ENCODE results near the gene VWA2.
"Not testable (repeated sequence)": the region's sequence is repeated elsewhere in the genome, so short reads cannot be mapped to it uniquely, and the experiment has no call there.

The VWA2 gene

GRCh38 chr10:114319406-114320248 lies 80.6 kb downstream of the VWA2 start:
- no peak for DNase-seq (ENCODE audit: low spot score)

- no peak for DNase-seq (ENCODE audit: low spot score)
Observed at GRCh38 chr10:114320249-114321116, 81.4 kb downstream of the VWA2 start.

- no peak for DNase-seq (ENCODE audit: low spot score)
Observed at GRCh38 chr10:114322344-114322743, 83.3 kb downstream of the VWA2 start.

- DNase-seq (ENCODE audit: low spot score), result no peak
Observed at GRCh38 chr10:114323023-114323422, 84.0 kb downstream of the VWA2 start.

- no peak for DNase-seq (ENCODE audit: low spot score)
Observed at GRCh38 chr10:114326795-114327194, 87.7 kb downstream of the VWA2 start.

GRCh38 chr10:114327537-114328440 lies 88.7 kb downstream of the VWA2 start:
- DNase-seq (ENCODE audit: low spot score), result no peak

GRCh38 chr10:114328441-114328812 lies 89.4 kb downstream of the VWA2 start:
- no peak for DNase-seq (ENCODE audit: low spot score)

- DNase-seq (ENCODE audit: low spot score), result peak; percentile 61
Observed at GRCh38 chr10:114328874-114329273, 89.8 kb downstream of the VWA2 start.

- DNase-seq (ENCODE audit: low spot score), result no peak
Observed at GRCh38 chr10:114329634-114330365, 90.7 kb downstream of the VWA2 start.

GRCh38 chr10:114332301-114333192 lies 93.5 kb downstream of the VWA2 start:
- no peak for DNase-seq (ENCODE audit: low spot score)

- not testable (repeated sequence) for DNase-seq (ENCODE audit: low spot score)
Observed at GRCh38 chr10:114333441-114333840, 94.4 kb downstream of the VWA2 start.

GRCh38 chr10:114334301-114334700 lies 95.2 kb downstream of the VWA2 start:
- DNase-seq (ENCODE audit: low spot score), result no peak

- DNase-seq (ENCODE audit: low spot score), result no peak
Observed at GRCh38 chr10:114335614-114336013, 96.6 kb downstream of the VWA2 start.

GRCh38 chr10:114336823-114337509 lies 97.9 kb downstream of the VWA2 start:
- no peak for DNase-seq (ENCODE audit: low spot score)

- no peak for DNase-seq (ENCODE audit: low spot score)
Observed at GRCh38 chr10:114337510-114338462, 98.7 kb downstream of the VWA2 start.

- no peak for DNase-seq (ENCODE audit: low spot score)
Observed at GRCh38 chr10:114340816-114341215, 101.8 kb downstream of the VWA2 start.

All from Ammon's horn (tissue), 1 donor.